K562 (cell line): ENCODE measurements around the gene PCARE. TPM values are rescaled to one million over a fixed set of nuclear protein-coding genes. Genes with fewer than 3 reads are reported as not detected.

Source experiments
- ASH1L ChIP-seq: fragments of 450-650 bp; IDR thresholded peaks from 2 replicates; pipeline ENCODE4 v1.6.1; 2018; ENCODE audit warnings: borderline replicate concordance, mild to moderate bottlenecking, low read depth; ENCODE audit not compliant: partially characterized antibody
- MAZ ChIP-seq, 2 experiments: fragments of 450-650 bp in 1 of 2; sonication (generic) in 1 of 2; formaldehyde crosslinking; IDR thresholded peaks in 1 of 2; conservative IDR thresholded peaks in 1 of 2; 2 replicates each; pipeline versions ENCODE4 v1.4.0 to v1.5.0; 2020; ENCODE audit warnings: mild to moderate bottlenecking in 1 of 2, missing genetic modification reagents in 1 of 2
- MECOM ChIP-seq: fragments of 250-450 bp; sonication (Bioruptor Pico); IDR thresholded peaks from 2 replicates; pipeline ENCODE4 v1.8.0; 2022; ENCODE audit warnings: inconsistent platforms
- TAF7 ChIP-seq: fragments of 450-650 bp; IDR thresholded peaks from 2 replicates; pipeline ENCODE4 v1.6.1; 2016; ENCODE audit warnings: missing genetic modification characterization, missing compliant biosample characterization
- THRAP3 ChIP-seq: fragments of 450-650 bp; IDR thresholded peaks from 2 replicates; pipeline ENCODE4 v1.6.1; 2016; ENCODE audit warnings: mild to moderate bottlenecking, inconsistent platforms, borderline replicate concordance
- USF1 ChIP-seq: sonication (generic); formaldehyde crosslinking; IDR thresholded peaks from 2 replicates; pipeline ENCODE4 v1.9.0; 2022; ENCODE audit warnings: mild to moderate bottlenecking, missing genetic modification reagents
- ZNF280B ChIP-seq: fragments of 250-450 bp; sonication (Bioruptor Pico); IDR thresholded peaks from 2 replicates; pipeline ENCODE4 v1.5.1; 2021; ENCODE audit warnings: mild to moderate bottlenecking
- ZNF347 ChIP-seq: fragments of 450-650 bp; formaldehyde crosslinking; IDR thresholded peaks from 2 replicates; pipeline ENCODE4 v1.4.0; 2020; ENCODE audit warnings: low read depth, mild to moderate bottlenecking, moderate library complexity
- ZNF668 ChIP-seq: fragments of 250-450 bp; sonication (Bioruptor Pico); IDR thresholded peaks from 2 replicates; pipeline ENCODE4 v1.8.0; 2022; ENCODE audit warnings: mild to moderate bottlenecking, inconsistent platforms
- polyA plus RNA-seq, 8 experiments: library from polyadenylated mRNA; depleted of rRNA in 4 of 8; stranded (reverse) in 5 of 8; unstranded in 3 of 8; fragments of >200 nt; fragmentation: Nextera tagmentation in 2 of 8; fragmentation: Illumina TruSeq in 1 of 8; extraction: Ambion mirVana in 2 of 8; extraction: Trizol in 1 of 8; gene quantifications; 2 replicates each; pipeline versions ENCODE4 v1.2.1 to v1.2.3, GENCODE V29; 2011 to 2014; ENCODE audit warnings: inconsistent platforms in 1 of 8, missing spikeins in 1 of 8
- total RNA-seq, 7 experiments: library from RNA; depleted of rRNA in 6 of 7; stranded (reverse); fragments of >200 nt in 6 of 7; fragmentation: Illumina TruSeq in 2 of 7; extraction: Trizol in 2 of 7; gene quantifications; 2 replicates each; pipeline versions ENCODE4 v1.2.1 to v1.2.3, GENCODE V29; 2011 to 2021; ENCODE audit warnings: low replicate concordance in 1 of 7

PCARE gene
- total and polyA plus RNA-seq, 9 of the 15 experiments (the other 6 are each of a cell fraction or from before 2014, with no cell fraction given), result not detected

- no peak for TF ChIP-seq ZNF347
- TF ChIP-seq TAF7 (tag), result no peak
- TF ChIP-seq THRAP3, result no peak
- TF ChIP-seq ZNF280B (CRISPR knock-in tag), result no peak
- no peak for TF ChIP-seq MAZ (CRISPR knock-in tag; conservative IDR thresholded peaks at IDR 0.05 in 1 of 2, IDR thresholded peaks at IDR 0.05 in 1 of 2)
- no peak for TF ChIP-seq ZNF668
- no peak for TF ChIP-seq MECOM
- TF ChIP-seq USF1, result no peak
- TF ChIP-seq ASH1L, result no peak
Observed at GRCh38 chr2:29082804-29083495, 8.6 kb upstream of the PCARE start (continued).
